Measurements from ENCODE around the gene RPL38. TPM values are rescaled to one million over a fixed set of nuclear protein-coding genes. Genes with fewer than 3 reads are reported as not detected.
A peak's percentile ranks its signal among the peaks of the same experiment; 100 is the strongest.

The RPL38 gene
- total RNA-seq, 2 donors from 2014 or later = 531 to 611 TPM

DNA sequence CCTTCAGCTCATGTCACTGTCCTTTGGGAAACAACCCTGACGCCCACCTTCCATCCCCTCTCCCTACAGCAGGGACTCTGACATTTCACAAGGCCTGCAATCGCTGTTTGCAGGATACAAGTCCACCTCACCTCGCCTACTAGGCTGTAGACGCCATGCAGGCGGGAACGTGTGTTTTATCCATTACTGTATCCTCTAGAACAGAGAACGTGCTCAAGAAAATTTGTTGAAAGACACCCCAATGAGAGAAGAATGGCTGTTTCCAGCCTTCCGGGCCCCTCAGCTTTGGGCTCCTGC is 8.4 kb downstream of the RPL38 start:
- Histone ChIP-seq H3K4me1 (replicated peaks) (peaks cover 7% of the 10 kb centered on the region), H3K4me3 (peak overlapping the region; percentile 34 to 44), H3K27me3 (replicated peaks; ENCODE audit: insufficient read depth) (no peaks in the 10 kb centered on the region), H3K9me3 (no peaks in the 10 kb centered on the region), H3K27ac (no peak overlapping the region), H3K36me3 (peaks cover 0 to 2% of the 10 kb centered on the region in 2 donors)
- intact Hi-C loops (cut with DNase I) = loop anchor here (5.0 kb wide), 3 partner anchors 85 to 240 kb away; partner anchors contain the start of gene GPR142
- no peak for DNase-seq (ENCODE audit: low spot score)
- WGBS = 62% methylated on average over 8 of the region's 8 CpGs
- TF ChIP-seq, protein P1, sequence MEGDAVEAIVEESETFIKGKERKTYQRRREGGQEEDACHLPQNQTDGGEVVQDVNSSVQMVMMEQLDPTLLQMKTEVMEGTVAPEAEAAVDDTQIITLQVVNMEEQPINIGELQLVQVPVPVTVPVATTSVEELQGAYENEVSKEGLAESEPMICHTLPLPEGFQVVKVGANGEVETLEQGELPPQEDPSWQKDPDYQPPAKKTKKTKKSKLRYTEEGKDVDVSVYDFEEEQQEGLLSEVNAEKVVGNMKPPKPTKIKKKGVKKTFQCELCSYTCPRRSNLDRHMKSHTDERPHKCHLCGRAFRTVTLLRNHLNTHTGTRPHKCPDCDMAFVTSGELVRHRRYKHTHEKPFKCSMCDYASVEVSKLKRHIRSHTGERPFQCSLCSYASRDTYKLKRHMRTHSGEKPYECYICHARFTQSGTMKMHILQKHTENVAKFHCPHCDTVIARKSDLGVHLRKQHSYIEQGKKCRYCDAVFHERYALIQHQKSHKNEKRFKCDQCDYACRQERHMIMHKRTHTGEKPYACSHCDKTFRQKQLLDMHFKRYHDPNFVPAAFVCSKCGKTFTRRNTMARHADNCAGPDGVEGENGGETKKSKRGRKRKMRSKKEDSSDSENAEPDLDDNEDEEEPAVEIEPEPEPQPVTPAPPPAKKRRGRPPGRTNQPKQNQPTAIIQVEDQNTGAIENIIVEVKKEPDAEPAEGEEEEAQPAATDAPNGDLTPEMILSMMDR (IDR thresholded peaks at IDR 0.05) = no peak
- no peak for TF ChIP-seq POLR2A (IDR thresholded peaks at IDR 0.05)
- TF ChIP-seq POLR2AphosphoS5 (IDR thresholded peaks at IDR 0.05) = no peak

DNA sequence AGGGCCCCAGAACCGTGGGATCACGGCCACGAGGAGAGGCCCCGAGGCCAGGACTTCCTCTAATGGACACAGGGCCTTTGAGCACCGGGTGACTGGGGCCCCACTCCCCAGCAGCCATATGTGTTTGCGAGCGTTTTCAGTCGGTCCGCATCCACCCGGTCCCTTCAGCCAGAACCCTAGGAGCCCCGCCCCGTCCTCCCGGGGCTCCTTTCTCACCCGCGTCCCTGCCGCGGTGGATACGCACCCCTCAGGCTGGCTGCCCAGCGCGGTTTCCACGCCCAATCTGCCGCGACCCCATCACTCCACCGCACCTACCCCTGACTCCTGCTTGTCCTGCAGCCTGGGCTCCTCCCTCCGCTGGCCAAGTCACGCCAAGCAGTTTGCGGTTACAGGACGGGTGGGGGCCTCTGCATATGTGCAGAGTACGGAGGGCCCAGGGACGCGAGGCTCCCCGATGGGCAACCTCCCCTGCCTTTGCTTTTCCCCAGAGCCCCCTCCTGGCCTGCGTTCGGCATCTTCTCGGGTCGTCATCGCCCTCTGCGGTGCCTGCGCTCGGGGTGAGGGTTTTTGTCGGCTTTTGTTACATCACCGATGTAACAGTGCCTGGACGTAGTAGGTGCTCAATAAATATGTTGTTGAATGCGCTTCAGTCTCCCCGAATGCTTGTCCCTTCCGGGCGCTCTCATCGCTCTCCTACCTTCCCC is 8.9 kb downstream of the RPL38 start:
- WGBS = 5% methylated on average over 45 of the region's 48 CpGs
- Histone ChIP-seq H3K36me3 (peaks cover 0 to 2% of the 10 kb centered on the region in 2 donors), H3K4me3 (peak overlapping the region; percentile 34 to 44), H3K27me3 (replicated peaks; ENCODE audit: insufficient read depth) (no peaks in the 10 kb centered on the region), H3K9me3 (no peaks in the 10 kb centered on the region), H3K4me1 (replicated peaks) (peaks cover 7% of the 10 kb centered on the region), H3K27ac (peak overlapping the region; percentile 74)
- intact Hi-C loops (cut with DNase I) = loop anchor here (5.0 kb wide), 3 partner anchors 85 to 240 kb away; partner anchors contain the start of gene GPR142
- DNase-seq (ENCODE audit: low spot score) = no peak
- TF ChIP-seq, protein P1 (IDR thresholded peaks at IDR 0.05) = no peak
- TF ChIP-seq POLR2A (IDR thresholded peaks at IDR 0.05) (no peak), POLR2AphosphoS5 (IDR thresholded peaks at IDR 0.05) (no peak)

DNA sequence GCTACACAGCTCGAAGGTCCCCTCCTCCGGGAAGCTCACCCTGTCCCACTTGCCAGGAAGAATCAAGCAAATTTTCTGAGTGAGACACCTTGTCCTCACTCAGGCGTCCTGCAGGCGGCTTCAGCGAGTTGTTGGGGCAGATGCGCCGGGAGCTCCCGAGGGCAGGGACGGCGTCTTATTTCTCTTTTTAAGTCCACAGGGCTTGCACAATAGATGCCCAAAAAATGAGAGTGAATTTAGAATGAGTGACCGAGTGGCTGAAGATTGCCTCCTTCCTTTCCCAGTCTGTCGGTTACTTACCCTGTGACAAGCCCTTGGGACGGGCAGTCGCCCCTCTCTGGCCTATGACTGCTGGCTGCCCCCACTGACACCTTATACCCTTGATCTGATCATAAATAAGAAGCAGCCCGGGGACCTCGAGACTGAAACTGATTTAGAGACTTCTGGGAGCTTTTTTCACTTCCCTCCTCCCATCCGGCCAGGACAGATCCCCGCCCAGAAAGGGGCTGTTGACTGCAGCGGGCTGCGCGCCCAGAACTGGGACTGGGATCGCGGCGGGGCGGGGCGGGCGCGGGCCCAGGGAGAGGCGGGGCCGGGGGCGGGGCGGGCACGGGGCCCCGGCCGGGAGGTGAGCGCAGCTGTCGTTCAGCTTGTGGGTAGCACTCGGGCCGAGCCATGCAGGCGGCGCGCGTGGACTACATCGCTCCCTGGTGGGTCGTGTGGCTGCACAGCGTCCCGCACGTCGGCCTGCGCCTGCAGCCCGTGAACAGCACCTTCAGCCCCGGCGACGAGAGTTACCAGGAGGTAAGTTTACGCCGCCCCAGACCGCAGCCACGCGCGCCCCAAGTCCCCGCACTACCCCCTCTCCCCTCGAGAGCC is 9.7 kb downstream of the RPL38 start, which contains the start of gene TTYH2:
Gene TTYH2, plus strand, starts transcription at position 659 of the 879 bp plus-strand sequence. Its CDS starts 17 bp downstream, at position 676.
- intact Hi-C loops (cut with DNase I) = loop anchor here (5.0 kb wide), 3 partner anchors 84 to 239 kb away; partner anchors contain the start of gene GPR142
- peaks cover 0 to 2% of the 10 kb centered on the region in 2 donors for H3K36me3 ChIP-seq

DNA sequence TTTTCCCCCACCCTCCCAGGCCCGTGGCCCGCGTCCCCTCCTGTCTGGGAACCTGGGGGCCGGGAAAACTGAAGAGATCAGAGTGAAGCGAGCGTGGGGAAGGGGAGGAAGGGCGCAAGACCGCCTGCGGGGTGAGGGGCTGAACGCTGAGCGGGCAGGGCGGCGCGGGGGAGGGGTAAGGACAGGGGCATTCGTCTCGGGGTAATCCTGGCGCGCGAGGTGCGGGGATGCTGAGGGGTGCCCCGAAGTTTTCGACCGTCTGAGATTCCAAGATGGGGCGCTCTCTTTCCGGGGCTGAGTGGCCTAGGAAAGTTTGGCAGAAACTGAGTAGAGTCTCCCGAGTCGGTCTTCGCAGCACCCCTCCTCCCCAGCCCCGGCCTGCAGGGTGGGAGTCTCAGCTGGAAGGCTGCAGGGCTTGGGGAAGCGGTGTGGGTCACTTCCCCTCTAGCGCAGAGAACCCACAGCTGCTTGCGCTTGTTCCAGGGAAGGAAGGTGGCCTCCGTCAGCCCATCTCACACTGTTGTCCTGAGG is 10.4 kb downstream of the RPL38 start:
- no peaks in the 10 kb centered on the region for H3K27me3 ChIP-seq (replicated peaks; ENCODE audit: insufficient read depth)
- intact Hi-C loops (cut with DNase I) = loop anchor here (5.0 kb wide), 3 partner anchors 83 to 238 kb away; partner anchors contain the start of gene GPR142
- no peak for TF ChIP-seq POLR2A (IDR thresholded peaks at IDR 0.05)
- TF ChIP-seq, protein P1 (IDR thresholded peaks at IDR 0.05) = no peak
- no peak for TF ChIP-seq POLR2AphosphoS5 (IDR thresholded peaks at IDR 0.05)
- peaks cover 0 to under 1% of the 10 kb centered on the region in 2 donors for H3K36me3 ChIP-seq
- H3K4me3 ChIP-seq = peak overlapping the region; percentile 34 to 44
- peaks cover 7% of the 10 kb centered on the region for H3K4me1 ChIP-seq (replicated peaks)
- H3K27ac ChIP-seq = peak overlapping the region; percentile 26 to 74
- 13% methylated on average over 32 of the region's 33 CpGs for WGBS
- DNase-seq (ENCODE audit: low spot score) = no peak
- H3K9me3 ChIP-seq = no peaks in the 10 kb centered on the region

More for the DNA sequence above, 9.7 kb downstream of the RPL38 start, which contains the start of gene TTYH2:
- Histone ChIP-seq H3K4me3 (peak within 1 kb of the TSS; percentile 34 to 44), H3K4me1 (replicated peaks) (peaks cover 7% of the 10 kb centered on the region), H3K27ac (peak within 1 kb of the TSS; percentile 74), H3K27me3 (replicated peaks; ENCODE audit: insufficient read depth) (no peaks in the 10 kb centered on the region), H3K9me3 (no peaks in the 10 kb centered on the region)
- TF ChIP-seq, protein P1 (IDR thresholded peaks at IDR 0.05) = peak in 1 of 4 experiments; percentile 20
- peak; percentile 53 for TF ChIP-seq POLR2A (IDR thresholded peaks at IDR 0.05)
- TF ChIP-seq POLR2AphosphoS5 (IDR thresholded peaks at IDR 0.05) = peak; percentile 86
- WGBS = under 1% methylated on average over 50 of the region's 62 CpGs
- DNase-seq (ENCODE audit: low spot score) = peak; percentile 90

Measured in prostate gland (tissue), 2 donors.